ENCODE measurements around the gene FLNC. TPM values are rescaled to one million over a fixed set of nuclear protein-coding genes. Genes with fewer than 3 reads are reported as not detected.

Gene FLNC
- total RNA-seq, 4 donors from 2014 or later = 3.8 to 5.1 (median 4.3) TPM

DNA sequence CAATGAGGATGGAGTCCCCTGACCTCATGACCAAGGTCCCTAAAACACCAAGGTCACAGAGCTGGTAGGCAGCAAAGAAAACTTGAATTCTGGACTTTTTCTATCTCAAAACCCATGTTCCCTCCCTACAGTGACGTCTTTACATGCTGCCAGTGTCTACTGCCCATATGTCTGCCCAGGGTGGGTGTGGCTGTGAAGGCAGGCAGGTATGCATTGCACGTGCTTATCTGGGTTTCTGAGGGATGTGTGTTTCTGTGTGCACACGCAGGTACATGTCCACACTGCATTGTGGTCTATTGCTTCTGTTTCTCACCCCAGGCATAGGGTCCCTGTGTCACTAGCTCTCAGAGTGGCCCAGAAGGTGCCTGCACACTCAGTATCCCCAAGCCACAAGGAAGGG, 45.9 kb downstream of the FLNC start:
- H3K4me1 ChIP-seq = no peaks in the 10 kb centered on the region
- WGBS = 44% methylated on average over 3 of the region's 3 CpGs
- no peak for TF ChIP-seq POLR2AphosphoS5 (IDR thresholded peaks at IDR 0.05)
- TF ChIP-seq, protein P1, sequence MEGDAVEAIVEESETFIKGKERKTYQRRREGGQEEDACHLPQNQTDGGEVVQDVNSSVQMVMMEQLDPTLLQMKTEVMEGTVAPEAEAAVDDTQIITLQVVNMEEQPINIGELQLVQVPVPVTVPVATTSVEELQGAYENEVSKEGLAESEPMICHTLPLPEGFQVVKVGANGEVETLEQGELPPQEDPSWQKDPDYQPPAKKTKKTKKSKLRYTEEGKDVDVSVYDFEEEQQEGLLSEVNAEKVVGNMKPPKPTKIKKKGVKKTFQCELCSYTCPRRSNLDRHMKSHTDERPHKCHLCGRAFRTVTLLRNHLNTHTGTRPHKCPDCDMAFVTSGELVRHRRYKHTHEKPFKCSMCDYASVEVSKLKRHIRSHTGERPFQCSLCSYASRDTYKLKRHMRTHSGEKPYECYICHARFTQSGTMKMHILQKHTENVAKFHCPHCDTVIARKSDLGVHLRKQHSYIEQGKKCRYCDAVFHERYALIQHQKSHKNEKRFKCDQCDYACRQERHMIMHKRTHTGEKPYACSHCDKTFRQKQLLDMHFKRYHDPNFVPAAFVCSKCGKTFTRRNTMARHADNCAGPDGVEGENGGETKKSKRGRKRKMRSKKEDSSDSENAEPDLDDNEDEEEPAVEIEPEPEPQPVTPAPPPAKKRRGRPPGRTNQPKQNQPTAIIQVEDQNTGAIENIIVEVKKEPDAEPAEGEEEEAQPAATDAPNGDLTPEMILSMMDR (IDR thresholded peaks at IDR 0.05) = no peak
- no peak for TF ChIP-seq EP300 (IDR thresholded peaks at IDR 0.05)
- no peak for TF ChIP-seq POLR2A (IDR thresholded peaks at IDR 0.05)
- DNase-seq (ENCODE audit: low spot score in 2 of 2) = peak in 1 of 2 donors; percentile 26
- H3K36me3 ChIP-seq = no peaks in the 10 kb centered on the region
- no peaks in the 10 kb centered on the region for H3K27me3 ChIP-seq
- no peak overlapping the region for H3K4me3 ChIP-seq
- H3K27ac ChIP-seq = no peak overlapping the region
- H3K9me3 ChIP-seq = no peaks in the 10 kb centered on the region

DNA sequence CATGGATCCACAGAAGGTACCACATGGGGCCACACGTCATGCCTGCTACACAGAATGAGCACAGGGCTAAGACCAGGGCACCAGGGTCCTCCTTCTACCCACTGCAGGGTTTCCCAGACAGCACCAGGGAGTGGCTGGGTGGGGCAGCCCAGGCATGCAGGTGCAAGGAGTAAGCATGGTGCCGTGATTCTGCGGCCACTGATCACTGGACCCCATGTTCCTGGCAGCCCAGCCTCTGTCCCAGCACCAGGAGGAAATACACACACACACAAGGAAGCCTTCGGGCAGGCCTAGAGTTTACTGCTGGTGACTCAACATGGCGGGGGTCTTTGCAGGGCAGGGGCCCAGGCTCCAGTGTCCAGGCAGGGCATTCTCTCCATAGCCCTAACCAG, 46.4 kb downstream of the FLNC start:
- DNase-seq (ENCODE audit: low spot score in 2 of 2) = peak in 1 of 2 donors; percentile 46
- Histone ChIP-seq H3K4me1 (no peaks in the 10 kb centered on the region), H3K27ac (no peak overlapping the region), H3K4me3 (no peak overlapping the region), H3K9me3 (no peaks in the 10 kb centered on the region), H3K27me3 (no peaks in the 10 kb centered on the region), H3K36me3 (no peaks in the 10 kb centered on the region)
- WGBS = 89% methylated on average over 1 of the region's 5 CpGs
- TF ChIP-seq, protein P1 (IDR thresholded peaks at IDR 0.05) = no peak
- TF ChIP-seq POLR2A (IDR thresholded peaks at IDR 0.05) = no peak
- no peak for TF ChIP-seq EP300 (IDR thresholded peaks at IDR 0.05)
- no peak for TF ChIP-seq POLR2AphosphoS5 (IDR thresholded peaks at IDR 0.05)

DNA sequence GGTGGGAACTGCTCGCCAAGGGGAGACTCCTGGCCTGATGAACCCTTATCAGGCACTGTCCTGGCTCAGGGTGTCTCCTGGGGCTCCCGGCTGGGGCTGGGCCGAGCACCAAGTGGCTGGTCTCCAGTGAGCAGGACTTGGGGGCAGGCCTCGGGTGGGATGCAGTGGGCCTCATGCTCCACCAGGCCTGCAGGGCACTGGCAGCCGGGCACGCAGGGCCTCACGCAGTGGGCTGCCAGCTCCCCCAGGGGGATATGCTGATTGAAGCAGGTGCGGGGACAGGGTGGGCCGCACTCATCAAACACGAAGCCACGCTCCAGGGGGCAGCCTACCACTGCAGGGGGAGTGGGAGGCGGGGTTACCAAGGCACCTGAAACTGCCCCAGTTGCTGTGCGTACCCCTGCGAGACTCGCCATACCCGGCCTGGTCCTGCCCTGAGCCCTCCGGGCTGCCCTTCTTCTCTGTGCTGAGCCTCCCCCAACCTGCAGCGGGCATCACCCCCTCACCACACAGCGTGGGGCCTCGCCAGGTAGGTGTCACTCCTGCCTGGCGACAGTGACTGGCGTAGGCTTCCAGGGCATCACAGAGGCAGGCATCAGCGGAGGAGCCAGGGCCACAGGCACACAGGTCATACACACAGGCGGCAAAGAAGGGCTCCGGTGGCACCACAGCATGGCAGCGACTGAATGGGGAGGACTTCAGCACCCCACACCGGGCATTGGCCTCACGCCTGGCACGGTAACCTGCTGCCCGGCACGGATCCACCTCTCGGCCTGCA, 47.0 kb downstream of the FLNC start:
- TF ChIP-seq POLR2A (IDR thresholded peaks at IDR 0.05) (no peak), EP300 (IDR thresholded peaks at IDR 0.05) (no peak)
- TF ChIP-seq, protein P1 (IDR thresholded peaks at IDR 0.05) = no peak
- no peaks in the 10 kb centered on the region for H3K9me3 ChIP-seq
- H3K4me1 ChIP-seq = no peaks in the 10 kb centered on the region
- DNase-seq (ENCODE audit: low spot score in 2 of 2) = peak; percentile 61 to 78
- no peaks in the 10 kb centered on the region for H3K36me3 ChIP-seq
- no peak overlapping the region for H3K27ac ChIP-seq
- 94% methylated on average over 7 of the region's 32 CpGs for WGBS
- no peaks in the 10 kb centered on the region for H3K27me3 ChIP-seq
- no peak overlapping the region for H3K4me3 ChIP-seq

DNA sequence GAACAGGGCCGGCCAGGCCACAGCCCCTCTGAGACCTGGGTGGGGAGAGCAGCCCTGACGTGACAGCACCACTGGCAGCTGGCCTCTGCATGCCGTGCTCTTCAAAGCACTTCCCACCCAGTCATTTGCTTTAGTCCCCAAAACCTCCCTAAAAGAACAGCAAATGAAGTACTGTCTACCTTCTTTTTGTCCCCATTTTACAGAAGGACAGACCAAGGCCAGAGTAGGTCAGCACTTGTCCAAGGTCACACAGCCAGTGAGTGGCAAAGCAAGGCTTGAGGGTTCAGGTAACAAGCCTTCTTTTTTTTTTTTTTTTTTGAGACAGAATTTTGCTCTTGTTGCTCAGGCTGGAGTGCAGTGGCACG, 47.5 kb downstream of the FLNC start:
- no peaks in the 10 kb centered on the region for H3K9me3 ChIP-seq
- H3K4me3 ChIP-seq = no peak overlapping the region
- 83% methylated on average over 4 of the region's 4 CpGs for WGBS
- TF ChIP-seq EP300 (IDR thresholded peaks at IDR 0.05) (no peak), POLR2AphosphoS5 (IDR thresholded peaks at IDR 0.05) (no peak), POLR2A (IDR thresholded peaks at IDR 0.05) (no peak)
- TF ChIP-seq, protein P1 (IDR thresholded peaks at IDR 0.05) = no peak
- DNase-seq (ENCODE audit: low spot score in 2 of 2) = no peak
- no peaks in the 10 kb centered on the region for H3K4me1 ChIP-seq
- H3K36me3 ChIP-seq = no peaks in the 10 kb centered on the region
- no peaks in the 10 kb centered on the region for H3K27me3 ChIP-seq
- H3K27ac ChIP-seq = no peak overlapping the region

DNA sequence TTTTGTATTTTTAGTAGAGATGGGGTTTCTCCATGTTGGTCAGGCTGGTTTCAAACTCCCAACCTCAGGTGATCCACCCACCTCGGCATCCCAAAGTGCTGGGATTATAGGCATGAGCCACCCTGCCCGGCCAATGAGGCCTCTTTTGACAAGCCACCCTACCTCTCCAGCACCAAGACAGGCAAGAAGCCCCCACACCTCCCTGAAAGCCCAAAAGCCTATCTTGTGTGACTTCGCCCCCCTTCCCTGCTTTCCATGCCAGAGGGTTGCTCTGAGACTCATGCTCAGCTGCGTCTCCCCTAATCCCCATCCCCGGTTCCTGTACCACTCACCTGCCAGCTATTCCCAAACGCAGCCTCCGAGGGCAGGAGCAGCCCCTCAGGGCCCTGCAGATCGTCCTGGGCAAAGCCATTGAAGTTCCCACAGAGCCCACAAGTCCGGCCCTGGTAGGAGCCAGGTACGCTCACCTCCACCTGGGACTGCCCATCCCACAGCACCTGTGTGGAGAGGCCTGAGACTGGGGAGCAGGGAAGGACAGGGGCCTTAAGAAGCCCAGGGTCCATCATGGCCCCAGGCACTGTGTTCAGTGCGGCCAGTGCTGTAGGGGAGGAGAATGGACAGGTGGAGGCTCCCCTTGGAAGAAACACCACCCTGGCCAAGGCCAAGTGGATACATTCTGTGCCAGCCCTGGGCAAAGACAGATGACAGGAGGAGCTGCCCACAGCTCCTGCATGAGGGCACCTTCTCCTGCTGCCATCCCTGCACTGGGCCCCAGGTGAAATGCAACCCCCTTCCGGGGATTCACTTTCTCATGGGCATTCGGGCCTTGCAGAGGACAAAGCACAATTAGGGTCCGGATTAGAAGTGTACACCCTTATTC, 48.3 kb downstream of the FLNC start:
- Histone ChIP-seq H3K9me3 (no peaks in the 10 kb centered on the region), H3K4me3 (no peak overlapping the region), H3K27ac (no peak overlapping the region), H3K36me3 (no peaks in the 10 kb centered on the region), H3K27me3 (no peaks in the 10 kb centered on the region), H3K4me1 (no peaks in the 10 kb centered on the region)
- no peak for TF ChIP-seq POLR2AphosphoS5 (IDR thresholded peaks at IDR 0.05)
- TF ChIP-seq, protein P1 (IDR thresholded peaks at IDR 0.05) = no peak
- no peak for TF ChIP-seq EP300 (IDR thresholded peaks at IDR 0.05)
- TF ChIP-seq POLR2A (IDR thresholded peaks at IDR 0.05) = no peak
- peak in 1 of 2 donors; percentile 54 for DNase-seq (ENCODE audit: low spot score in 2 of 2)
- 88% methylated on average over 10 of the region's 14 CpGs for WGBS

All from suprapubic skin (tissue), 4 donors.